SK-N-SH (cell line): ENCODE results near the gene INTS6.

Source experiments
- EZH2phosphoT487 ChIP-seq: fragments of 200-600 bp; sonication (generic); IDR thresholded peaks from 2 replicates; pipeline ENCODE4 v1.6.1; 2017; ENCODE audit warnings: low read depth, mixed run types, mild to moderate bottlenecking, antibody characterized with exemption, moderate library complexity, borderline replicate concordance
- GABPA ChIP-seq: IDR thresholded peaks from 2 replicates; pipeline ENCODE4 v1.4.0; 2012; ENCODE audit warnings: low read depth, mild to moderate bottlenecking
- MXI1 ChIP-seq: IDR thresholded peaks from 2 replicates; pipeline ENCODE4 v1.6.1; 2012; ENCODE audit warnings: mild to moderate bottlenecking, low read depth, low read length, improper control_type of control experiment
- POLR2AphosphoS5 ChIP-seq: IDR thresholded peaks from 2 replicates; pipeline ENCODE4 v1.6.1; 2012; ENCODE audit warnings: low read depth, low read length
- TAF1 ChIP-seq: IDR thresholded peaks from 2 replicates; pipeline ENCODE4 v1.6.1; 2012; ENCODE audit warnings: low read depth, mild to moderate bottlenecking, low read length, moderate library complexity, borderline replicate concordance
- TF ChIP-seq, protein P1 (sequence below): fragments of 200-600 bp; sonication (generic); IDR thresholded peaks from 2 replicates; pipeline ENCODE4 v1.6.1; 2017; ENCODE audit warnings: antibody characterized with exemption, mild to moderate bottlenecking, moderate library complexity

DNA sequence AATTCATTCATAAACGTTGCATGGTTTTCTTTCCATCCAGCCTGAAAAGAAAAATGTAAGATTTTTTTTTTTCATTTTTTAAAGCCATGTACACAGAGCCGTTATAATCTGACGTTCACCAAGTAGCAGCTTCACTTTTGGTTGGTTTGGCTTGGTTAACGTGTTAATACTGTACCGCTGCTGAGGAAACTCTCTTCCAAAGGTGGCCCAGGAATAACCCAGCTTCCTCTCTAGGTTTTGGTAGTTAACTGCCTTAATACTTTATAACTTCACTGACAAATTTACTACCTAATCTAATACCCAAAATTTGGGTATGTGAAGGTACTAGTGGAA, 1.7 kb downstream of the INTS6 start:
- TF ChIP-seq, protein P1, sequence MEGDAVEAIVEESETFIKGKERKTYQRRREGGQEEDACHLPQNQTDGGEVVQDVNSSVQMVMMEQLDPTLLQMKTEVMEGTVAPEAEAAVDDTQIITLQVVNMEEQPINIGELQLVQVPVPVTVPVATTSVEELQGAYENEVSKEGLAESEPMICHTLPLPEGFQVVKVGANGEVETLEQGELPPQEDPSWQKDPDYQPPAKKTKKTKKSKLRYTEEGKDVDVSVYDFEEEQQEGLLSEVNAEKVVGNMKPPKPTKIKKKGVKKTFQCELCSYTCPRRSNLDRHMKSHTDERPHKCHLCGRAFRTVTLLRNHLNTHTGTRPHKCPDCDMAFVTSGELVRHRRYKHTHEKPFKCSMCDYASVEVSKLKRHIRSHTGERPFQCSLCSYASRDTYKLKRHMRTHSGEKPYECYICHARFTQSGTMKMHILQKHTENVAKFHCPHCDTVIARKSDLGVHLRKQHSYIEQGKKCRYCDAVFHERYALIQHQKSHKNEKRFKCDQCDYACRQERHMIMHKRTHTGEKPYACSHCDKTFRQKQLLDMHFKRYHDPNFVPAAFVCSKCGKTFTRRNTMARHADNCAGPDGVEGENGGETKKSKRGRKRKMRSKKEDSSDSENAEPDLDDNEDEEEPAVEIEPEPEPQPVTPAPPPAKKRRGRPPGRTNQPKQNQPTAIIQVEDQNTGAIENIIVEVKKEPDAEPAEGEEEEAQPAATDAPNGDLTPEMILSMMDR = no peak
- no peak for TF ChIP-seq POLR2AphosphoS5
- TF ChIP-seq EZH2phosphoT487 = no peak
- TF ChIP-seq MXI1 = no peak
- no peak for TF ChIP-seq GABPA
- TF ChIP-seq TAF1 = no peak
